Common myeloid progenitor, CD34-positive (primary cell): ENCODE measurements around the gene SLC24A1.

ENCODE experiments used
- CTCF ChIA-PET: fragments of 350-600 bp; sonication (Branson Sonifier 250); formaldehyde crosslinking; loops from one replicate; lab custom pipeline; 2021; ENCODE audit warnings: antibody characterized with exemption; lab: Charles Lee
- POLR2A ChIA-PET: fragments of 350-600 bp; sonication (Branson Sonifier 250); formaldehyde crosslinking; loops from one replicate; lab custom pipeline; 2021; ENCODE audit warnings: antibody characterized with exemption; lab: Charles Lee
- DNase-seq, 3 donors: peaks; one replicate each; pipeline versions ENCODE4 v3.0.0 to v3.0.0-alpha.2; 2013
- H3K27ac ChIP-seq, 2 experiments: 1 replicate in 1 of 2; 2 replicates in 1 of 2; pipeline ENCODE4 v1.7.0; 2013; ENCODE audit warnings: inconsistent platforms in 2 of 2, low read length in 2 of 2, mild to moderate bottlenecking in 2 of 2, low read depth in 1 of 2, moderate library complexity in 1 of 2; ENCODE audit not compliant: severe bottlenecking in 2 of 2, insufficient read depth in 1 of 2, poor library complexity in 1 of 2
- H3K27me3 ChIP-seq, 5 experiments: replicated peaks in 2 of 5; 1 replicate in 3 of 5; 2 replicates in 2 of 5; pipeline versions ENCODE4 v1.6.1 to v1.7.0; 2013; ENCODE audit warnings: low read length in 4 of 5, mild to moderate bottlenecking in 2 of 5, moderate library complexity in 2 of 5, inconsistent platforms in 1 of 5; ENCODE audit not compliant: insufficient read depth in 5 of 5, control insufficient read depth in 4 of 5
- H3K36me3 ChIP-seq, 4 experiments: 1 replicate in 2 of 4; 2 replicates in 2 of 4; pipeline versions ENCODE4 v1.6.1 to v1.7.0; 2013; ENCODE audit warnings: low read length in 3 of 4, control low read depth in 1 of 4, mild to moderate bottlenecking in 1 of 4; ENCODE audit not compliant: control insufficient read depth in 4 of 4, insufficient read depth in 4 of 4
- H3K4me1 ChIP-seq, 4 experiments: 1 replicate in 3 of 4; 2 replicates in 1 of 4; pipeline versions ENCODE4 v1.6.1 to v1.7.1; 2013; ENCODE audit warnings: low read length in 3 of 4, mild to moderate bottlenecking in 3 of 4, control low read depth in 1 of 4, inconsistent platforms in 1 of 4, moderate library complexity in 1 of 4; ENCODE audit not compliant: control insufficient read depth in 4 of 4, insufficient read depth in 4 of 4; ENCODE audit errors: control extremely low read depth in 1 of 4
- H3K4me3 ChIP-seq, 7 experiments: 1 replicate in 4 of 7; 2 replicates in 3 of 7; pipeline versions ENCODE4 v1.5.1 to v1.7.0; 2013; ENCODE audit warnings: mild to moderate bottlenecking in 7 of 7, low read length in 6 of 7, moderate library complexity in 6 of 7, inconsistent platforms in 2 of 7, low read depth in 2 of 7, control low read depth in 1 of 7; ENCODE audit not compliant: insufficient read depth in 4 of 7, control insufficient read depth in 1 of 7; ENCODE audit errors: extremely low read depth in 1 of 7
- H3K9me3 ChIP-seq, 5 experiments: 1 replicate in 4 of 5; 2 replicates in 1 of 5; pipeline versions ENCODE4 v1.6.1 to v1.7.1; 2013; ENCODE audit warnings: low read length in 4 of 5, mild to moderate bottlenecking in 2 of 5, inconsistent platforms in 1 of 5, low read depth in 1 of 5, moderate library complexity in 1 of 5; ENCODE audit not compliant: control insufficient read depth in 4 of 5, insufficient read depth in 2 of 5; ENCODE audit errors: control extremely low read depth in 1 of 5
- WGBS: methylation state at CpG from one replicate; pipeline ENCODE4 v1.1.5; 2013; ENCODE audit not compliant: insufficient coverage; 5-methylcytosine and 5-hydroxymethylcytosine counted together

The SLC24A1 gene

GRCh38 chr15:65680544-65680943, 58.8 kb downstream of the SLC24A1 start:
- Histone ChIP-seq H3K9me3 (no peaks in the 10 kb centered on the region), H3K27ac (no peak overlapping the region), H3K4me3 (no peak overlapping the region), H3K4me1 (no peaks in the 10 kb centered on the region), H3K27me3 (no peaks in the 10 kb centered on the region), H3K36me3 (peaks cover 0 to 4% (median 0%) of the 10 kb centered on the region in 4 experiments)
- DNase-seq, result no peak
- whole genome bisulfite sequencing, result 100% methylated on average over 1 of the region's 1 CpG
- ChIA-PET POLR2A (no interaction called here), CTCF (no interaction called here)

DNA sequence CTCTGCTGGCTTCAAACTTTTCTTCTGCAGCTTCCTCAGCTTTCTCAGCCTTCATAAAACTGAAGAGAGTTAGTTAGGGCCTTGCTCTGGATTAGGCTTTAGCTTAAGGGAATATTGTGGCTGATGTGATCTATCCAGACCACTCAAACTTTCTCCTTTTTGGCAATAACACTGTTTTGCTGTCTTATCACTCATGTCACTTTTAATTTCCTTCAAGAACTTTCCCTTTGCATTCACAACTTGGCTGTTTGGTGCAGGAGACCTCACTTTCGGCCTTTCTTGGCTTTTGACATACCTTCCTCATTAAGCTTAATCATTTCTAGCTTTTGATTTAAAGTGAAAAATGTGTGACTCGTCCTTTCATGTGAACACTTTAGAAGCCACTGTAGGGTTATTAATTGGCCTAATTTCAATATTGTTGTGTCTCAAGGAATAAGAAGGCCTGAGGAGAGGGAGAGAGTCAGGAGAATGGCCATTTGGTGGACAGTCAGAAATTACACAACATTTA, 60.7 kb downstream of the SLC24A1 start:
- ChIA-PET POLR2A (no interaction called here), CTCF (interaction anchor here (0.8 to 1.5 kb wide), 2 partner anchors 39 to 44 kb away, joined by 3 read pairs; no protein-coding TSS in a partner anchor)
- WGBS, result no CpG with 5 or more reads among the region's 2 CpGs

DNA sequence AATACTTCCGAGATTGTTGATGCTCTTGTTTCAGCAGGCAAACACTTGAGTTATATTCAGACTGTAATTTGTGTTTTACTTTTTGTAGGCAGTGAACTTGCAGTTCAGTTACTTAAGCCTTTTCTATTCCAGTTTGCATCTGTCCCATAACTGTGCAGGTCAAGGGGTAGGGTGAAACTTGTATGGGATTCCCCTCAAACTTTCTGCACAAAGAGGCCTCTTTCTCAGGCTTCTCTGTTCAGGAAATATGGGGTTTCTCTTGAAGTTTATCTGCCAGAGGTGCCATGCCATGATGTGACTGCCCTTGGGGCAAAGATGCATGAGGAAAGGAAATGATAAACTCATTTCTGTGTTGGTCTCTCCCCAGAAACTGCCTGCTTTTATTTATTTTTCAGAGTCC, 66.7 kb downstream of the SLC24A1 start:
- ChIA-PET POLR2A (no interaction called here), CTCF (interaction anchor here (1.3 kb wide), 1 partner anchor 22 kb away, joined by 4 read pairs; no protein-coding TSS in a partner anchor)
- no peak for DNase-seq
- 100% methylated on average over 1 of the region's 1 CpG for WGBS
- Histone ChIP-seq H3K27ac (no peak overlapping the region), H3K4me3 (no peak overlapping the region), H3K9me3 (peaks cover 0 to 6% (median 5%) of the 10 kb centered on the region in 5 experiments), H3K4me1 (no peaks in the 10 kb centered on the region), H3K36me3 (peaks cover 26 to 44% (median 30%) of the 10 kb centered on the region in 4 experiments), H3K27me3 (no peaks in the 10 kb centered on the region)

More for the DNA sequence above, 60.7 kb downstream of the SLC24A1 start:
- Histone ChIP-seq H3K9me3 (no peaks in the 10 kb centered on the region), H3K4me3 (no peak overlapping the region), H3K36me3 (peaks cover 0 to 2% (median under 1%) of the 10 kb centered on the region in 4 experiments), H3K4me1 (no peaks in the 10 kb centered on the region), H3K27ac (no peak overlapping the region), H3K27me3 (no peaks in the 10 kb centered on the region)
- no peak for DNase-seq

DNA sequence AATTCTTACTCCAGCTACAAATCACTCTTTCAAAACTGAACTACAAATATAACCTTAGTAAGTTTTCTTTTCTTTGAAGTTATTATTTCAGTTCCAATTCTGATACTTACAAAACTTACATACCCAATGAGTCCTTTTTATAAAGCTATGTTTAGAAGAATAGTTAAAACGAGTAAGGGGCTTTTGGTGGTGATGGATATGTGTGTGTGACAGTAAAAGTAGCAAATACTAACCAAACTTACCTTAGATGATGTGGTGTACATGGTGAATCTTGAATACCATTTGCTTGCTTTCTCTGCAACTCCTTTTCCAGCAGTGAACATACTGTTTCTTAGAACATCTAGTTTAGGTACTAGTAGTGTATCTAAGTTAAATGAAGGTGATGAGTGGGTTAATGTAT, 68.4 kb downstream of the SLC24A1 start:
- H3K27ac ChIP-seq, result no peak overlapping the region
- H3K4me1 ChIP-seq, result no peaks in the 10 kb centered on the region
- no peaks in the 10 kb centered on the region for H3K27me3 ChIP-seq
- no peak overlapping the region for H3K4me3 ChIP-seq
- no CpG with 5 or more reads among the region's 1 CpG for WGBS
- DNase-seq, result no peak
- ChIA-PET CTCF (interaction anchor here (0.8 to 0.9 kb wide), 2 partner anchors 10 to 16 kb away, joined by 3 to 4 read pairs; no protein-coding TSS in a partner anchor), POLR2A (no interaction called here)
- peaks cover 0 to 6% (median 5%) of the 10 kb centered on the region in 5 experiments for H3K9me3 ChIP-seq
- peaks cover 26 to 49% (median 30%) of the 10 kb centered on the region in 4 experiments for H3K36me3 ChIP-seq

DNA sequence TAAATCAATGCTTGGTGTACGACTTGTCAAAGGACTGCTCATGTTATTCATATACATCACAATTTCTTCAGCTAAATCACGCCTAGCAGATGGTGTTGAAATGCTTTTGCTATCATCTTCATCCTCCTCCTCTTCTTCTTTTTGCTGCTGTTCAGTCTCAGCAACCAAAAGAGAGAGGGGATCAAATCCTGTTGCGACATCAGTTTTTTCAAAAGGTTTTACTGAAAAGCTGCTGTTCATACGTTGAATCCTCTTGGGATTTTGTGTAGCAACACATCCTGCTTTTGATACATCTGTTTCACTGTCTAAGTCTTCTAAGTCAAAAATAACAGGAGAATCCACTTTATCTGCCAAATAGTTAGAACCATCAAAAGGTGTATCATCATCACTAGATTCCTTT, 69.0 kb downstream of the SLC24A1 start:
- POLR2A ChIA-PET, result no interaction called here
- no peak overlapping the region for H3K4me3 ChIP-seq
- DNase-seq, result no peak
- peaks cover 27 to 52% (median 30%) of the 10 kb centered on the region in 4 experiments for H3K36me3 ChIP-seq
- peaks cover 0 to 6% (median 5%) of the 10 kb centered on the region in 5 experiments for H3K9me3 ChIP-seq
- H3K4me1 ChIP-seq, result no peaks in the 10 kb centered on the region
- CTCF ChIA-PET, result no interaction called here
- H3K27ac ChIP-seq, result no peak overlapping the region
- no peaks in the 10 kb centered on the region for H3K27me3 ChIP-seq
- 90% methylated on average over 3 of the region's 4 CpGs for WGBS

DNA sequence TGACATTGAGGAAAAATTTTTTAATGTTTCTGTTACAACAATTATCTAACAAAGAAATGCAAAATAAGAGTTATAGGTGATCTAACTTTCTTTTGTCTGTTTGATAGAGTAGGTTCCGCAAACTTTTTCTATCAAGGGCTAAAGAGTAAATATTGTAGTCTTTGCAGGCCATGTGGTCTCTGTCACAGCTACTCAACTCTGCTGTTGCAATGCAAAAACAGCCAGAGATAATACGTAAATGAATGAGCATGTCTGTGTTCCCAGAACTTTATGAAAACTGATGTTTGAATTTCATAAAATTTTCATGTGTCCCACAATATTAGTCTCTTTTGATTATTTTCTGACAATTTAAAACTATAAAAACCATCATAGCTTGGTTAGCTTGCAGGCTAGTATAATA, 73.3 kb downstream of the SLC24A1 start:
- CTCF ChIA-PET, result no interaction called here

More for the DNA sequence above, 73.3 kb downstream of the SLC24A1 start:
- Histone ChIP-seq H3K4me3 (no peak overlapping the region), H3K4me1 (no peaks in the 10 kb centered on the region), H3K9me3 (no peaks in the 10 kb centered on the region), H3K36me3 (peaks cover 12 to 54% (median 25%) of the 10 kb centered on the region in 4 experiments), H3K27ac (no peak overlapping the region), H3K27me3 (no peaks in the 10 kb centered on the region)
- no peak for DNase-seq
- POLR2A ChIA-PET, result no interaction called here
- WGBS, result 100% methylated on average over 1 of the region's 2 CpGs
